Astrocyte (in vitro differentiated cells and primary cell): ENCODE results near the gene METTL8. TPM values are rescaled to one million over a fixed set of nuclear protein-coding genes. Genes with fewer than 3 reads are reported as not detected.
"Not testable (repeated sequence)": the region's sequence is repeated elsewhere in the genome, so short reads cannot be mapped to it uniquely, and the experiment has no call there.

Experiments used
- DNase-seq: peaks from one replicate; pipeline ENCODE4 v3.0.0-alpha.2; 2010; ENCODE audit warnings: low read depth
- FAIRE-seq: peaks from 2 replicates; lab custom pipeline; 2011; peaks lifted over from hg19 to GRCh38; lab: Jason Lieb, UNC
- H2AFZ ChIP-seq: 2 replicates; pipeline ENCODE4 v1.6.0; 2012; ENCODE audit warnings: low read depth, low read length, inconsistent platforms
- H3K27ac ChIP-seq: 2 replicates; pipeline ENCODE4 v1.5.1; 2011; ENCODE audit warnings: low read depth, low read length, inconsistent platforms
- H3K27me3 ChIP-seq: 2 replicates; pipeline ENCODE4 v1.6.0; 2011; ENCODE audit warnings: low read length, inconsistent platforms; ENCODE audit not compliant: insufficient read depth
- H3K36me3 ChIP-seq: 2 replicates; pipeline ENCODE4 v1.5.1; 2011; ENCODE audit warnings: low read length, inconsistent platforms; ENCODE audit not compliant: insufficient read depth
- H3K4me1 ChIP-seq: 2 replicates; pipeline ENCODE4 v1.5.1; 2011; ENCODE audit warnings: low read length, inconsistent platforms; ENCODE audit not compliant: insufficient read depth
- H3K4me2 ChIP-seq: 2 replicates; pipeline ENCODE4 v1.6.0; 2012; ENCODE audit warnings: low read length, inconsistent platforms
- H3K4me3 ChIP-seq: 2 replicates; pipeline ENCODE4 v1.5.1; 2011; ENCODE audit warnings: low read depth, mild to moderate bottlenecking, low read length, inconsistent platforms; ENCODE audit not compliant: insufficient read depth
- H3K79me2 ChIP-seq: 2 replicates; pipeline ENCODE4 v1.6.0; 2012; ENCODE audit warnings: mild to moderate bottlenecking, low read length, inconsistent platforms; ENCODE audit not compliant: insufficient read depth
- H3K9ac ChIP-seq: 2 replicates; pipeline ENCODE4 v1.6.0; 2012; ENCODE audit warnings: mild to moderate bottlenecking, low read length, inconsistent platforms
- H3K9me3 ChIP-seq: 2 replicates; pipeline ENCODE4 v1.5.1; 2012; ENCODE audit warnings: low read depth, mild to moderate bottlenecking, low read length, inconsistent platforms; ENCODE audit not compliant: insufficient read depth
- H4K20me1 ChIP-seq: 2 replicates; pipeline ENCODE4 v1.6.0; 2012; ENCODE audit warnings: low read length, inconsistent platforms; ENCODE audit not compliant: insufficient read depth
- H3K27ac Mint-ChIP-seq: one replicate; pipeline ENCODE4 v1.8.0; 2021; ENCODE audit warnings: mild to moderate bottlenecking, mixed read lengths; ENCODE audit not compliant: unreplicated experiment
- H3K27me3 Mint-ChIP-seq: one replicate; pipeline ENCODE4 v1.8.0; 2021; ENCODE audit warnings: low read depth, mixed read lengths; ENCODE audit not compliant: unreplicated experiment
- H3K36me3 Mint-ChIP-seq: one replicate; pipeline ENCODE4 v1.8.0; 2021; ENCODE audit warnings: low read depth, mixed read lengths; ENCODE audit not compliant: unreplicated experiment
- H3K4me1 Mint-ChIP-seq: one replicate; pipeline ENCODE4 v1.8.0; 2021; ENCODE audit warnings: low read depth, mixed read lengths; ENCODE audit not compliant: unreplicated experiment
- H3K4me3 Mint-ChIP-seq: one replicate; pipeline ENCODE4 v1.8.0; 2021; ENCODE audit warnings: mild to moderate bottlenecking, moderate library complexity, mixed read lengths; ENCODE audit not compliant: unreplicated experiment
- H3K9me3 Mint-ChIP-seq: one replicate; pipeline ENCODE4 v1.8.0; 2021; ENCODE audit warnings: mild to moderate bottlenecking, mixed read lengths; ENCODE audit not compliant: unreplicated experiment
- EZH2 ChIP-seq: IDR thresholded peaks from 2 replicates; pipeline ENCODE4 v1.6.1; 2012; ENCODE audit warnings: mild to moderate bottlenecking, low read length, inconsistent platforms; ENCODE audit not compliant: insufficient read depth
- total RNA-seq: library from RNA; stranded (reverse); gene quantifications from 2 replicates; pipeline ENCODE4 v1.2.1, GENCODE V29; 2021
- TF ChIP-seq, protein P1 (sequence below): IDR thresholded peaks from 2 replicates; pipeline ENCODE4 v1.5.1; 2011; ENCODE audit warnings: low read depth, mild to moderate bottlenecking, inconsistent platforms, low read length, moderate library complexity; ENCODE audit not compliant: insufficient read depth

Gene METTL8
- total RNA-seq, 1 donor from 2014 or later: 40.4 TPM

- H3K36me3 ChIP-seq: no peaks in the 10 kb centered on the region
- H3K27ac ChIP-seq: no peak overlapping the region
- H3K27me3 ChIP-seq: no peaks in the 10 kb centered on the region
- H3K4me1 Mint-ChIP-seq: no peaks in the 10 kb centered on the region
- no peak for TF ChIP-seq EZH2
- TF ChIP-seq, protein P1, sequence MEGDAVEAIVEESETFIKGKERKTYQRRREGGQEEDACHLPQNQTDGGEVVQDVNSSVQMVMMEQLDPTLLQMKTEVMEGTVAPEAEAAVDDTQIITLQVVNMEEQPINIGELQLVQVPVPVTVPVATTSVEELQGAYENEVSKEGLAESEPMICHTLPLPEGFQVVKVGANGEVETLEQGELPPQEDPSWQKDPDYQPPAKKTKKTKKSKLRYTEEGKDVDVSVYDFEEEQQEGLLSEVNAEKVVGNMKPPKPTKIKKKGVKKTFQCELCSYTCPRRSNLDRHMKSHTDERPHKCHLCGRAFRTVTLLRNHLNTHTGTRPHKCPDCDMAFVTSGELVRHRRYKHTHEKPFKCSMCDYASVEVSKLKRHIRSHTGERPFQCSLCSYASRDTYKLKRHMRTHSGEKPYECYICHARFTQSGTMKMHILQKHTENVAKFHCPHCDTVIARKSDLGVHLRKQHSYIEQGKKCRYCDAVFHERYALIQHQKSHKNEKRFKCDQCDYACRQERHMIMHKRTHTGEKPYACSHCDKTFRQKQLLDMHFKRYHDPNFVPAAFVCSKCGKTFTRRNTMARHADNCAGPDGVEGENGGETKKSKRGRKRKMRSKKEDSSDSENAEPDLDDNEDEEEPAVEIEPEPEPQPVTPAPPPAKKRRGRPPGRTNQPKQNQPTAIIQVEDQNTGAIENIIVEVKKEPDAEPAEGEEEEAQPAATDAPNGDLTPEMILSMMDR: no peak
- H3K4me3 ChIP-seq: no peak overlapping the region
- H3K4me2 ChIP-seq: no peak overlapping the region
- peaks cover 10% of the 10 kb centered on the region for H3K9me3 Mint-ChIP-seq
- peaks cover 4% of the 10 kb centered on the region for H3K4me1 ChIP-seq
- H3K79me2 ChIP-seq: peaks cover 3% of the 10 kb centered on the region
- H3K4me3 Mint-ChIP-seq: no peak overlapping the region
- no peak overlapping the region for H2AFZ ChIP-seq
- H3K27me3 Mint-ChIP-seq: no peaks in the 10 kb centered on the region
- no peak overlapping the region for H3K9ac ChIP-seq
- peaks cover 3% of the 10 kb centered on the region for H4K20me1 ChIP-seq
- FAIRE-seq (no peak), DNase-seq (no peak)
- peaks cover 15% of the 10 kb centered on the region for H3K36me3 Mint-ChIP-seq
- H3K9me3 ChIP-seq: peaks cover 8% of the 10 kb centered on the region
- no peak overlapping the region for H3K27ac Mint-ChIP-seq
Measured at GRCh38 chr2:171419333-171419732, 14.5 kb downstream of the METTL8 start.

DNA sequence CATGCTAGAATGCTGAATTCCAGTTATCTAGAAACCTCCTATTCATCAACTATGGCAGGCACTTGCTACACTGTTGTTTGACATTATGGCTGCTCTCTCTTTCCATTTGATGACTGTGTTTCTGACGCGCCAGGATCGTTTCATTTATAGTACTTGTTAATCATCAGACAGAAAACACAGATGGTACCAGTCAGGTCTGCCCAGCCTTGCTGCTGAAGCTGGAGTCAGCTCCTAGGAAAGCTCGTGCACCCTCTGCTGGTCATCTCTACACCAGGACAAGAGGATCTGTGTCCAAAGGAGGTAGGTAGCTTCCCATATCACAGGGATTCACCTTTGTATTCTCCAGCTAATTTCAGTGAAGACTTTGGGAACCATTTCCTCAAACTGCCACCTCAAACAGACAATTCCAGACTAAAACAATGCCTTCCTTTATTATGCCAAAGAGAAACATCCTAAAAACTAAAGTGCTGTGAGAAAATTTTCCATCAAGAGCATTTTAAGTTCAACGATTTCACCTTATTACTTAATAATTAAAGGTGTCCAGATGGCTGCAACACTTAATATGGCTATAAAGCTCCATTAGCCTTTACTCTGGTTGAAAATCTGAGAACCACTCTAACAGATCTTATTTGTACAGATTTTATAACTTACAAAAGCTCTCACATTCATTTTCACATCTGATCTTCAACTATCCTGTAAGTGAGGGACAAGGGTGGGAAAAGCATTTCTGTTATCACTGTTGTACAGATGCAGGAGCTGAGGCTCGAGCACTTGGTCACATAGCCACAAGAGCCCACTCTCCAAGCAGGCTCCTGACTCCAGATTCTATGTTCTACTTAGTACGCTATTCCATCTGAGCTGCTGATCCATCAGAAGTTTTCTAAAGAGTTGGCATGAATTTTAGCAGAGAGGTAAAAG is 17.5 kb downstream of the METTL8 start:
- Mint-ChIP-seq H3K36me3 (peaks cover 2% of the 10 kb centered on the region), H3K4me3 (no peak overlapping the region), H3K4me1 (peaks cover 4% of the 10 kb centered on the region), H3K9me3 (no peaks in the 10 kb centered on the region), H3K27me3 (no peaks in the 10 kb centered on the region), H3K27ac (no peak overlapping the region)
- Histone ChIP-seq H3K9me3 (no peaks in the 10 kb centered on the region), H3K4me3 (no peak overlapping the region), H3K27me3 (no peaks in the 10 kb centered on the region), H3K27ac (no peak overlapping the region), H3K36me3 (no peaks in the 10 kb centered on the region), H3K79me2 (peaks cover 3% of the 10 kb centered on the region), H3K9ac (peak overlapping the region; percentile 6), H3K4me1 (peaks cover 8% of the 10 kb centered on the region), H3K4me2 (peak overlapping the region; percentile 69), H4K20me1 (peaks cover 3% of the 10 kb centered on the region), H2AFZ (peak overlapping the region; percentile 50)
- TF ChIP-seq EZH2: no peak
- TF ChIP-seq, protein P1: peak; percentile 95
- peak; percentile 75 for FAIRE-seq
- DNase-seq: peak; percentile 93

DNA sequence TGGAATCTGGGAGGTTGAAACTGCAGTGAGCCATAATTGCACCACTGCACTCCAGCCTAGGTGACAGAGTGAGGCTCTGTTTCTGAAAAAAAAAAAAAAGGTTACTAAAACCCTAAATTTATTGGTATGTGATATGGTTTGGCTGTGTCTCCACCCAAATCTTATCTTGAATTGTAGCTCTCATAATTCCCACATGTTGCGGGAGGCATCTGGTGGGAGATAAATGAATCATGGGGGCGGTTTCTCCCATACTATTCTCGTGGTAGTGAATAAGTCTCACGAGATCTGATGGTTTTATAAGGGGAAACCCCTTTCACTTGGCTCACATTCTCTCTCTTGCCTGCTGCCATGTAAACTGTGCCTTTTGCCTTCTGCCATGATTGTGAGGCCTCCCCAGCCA is 19.1 kb downstream of the METTL8 start:
- not testable (repeated sequence) for H2AFZ ChIP-seq, H3K4me3 Mint-ChIP-seq, H3K4me3 ChIP-seq, H3K27me3 ChIP-seq, H3K9ac ChIP-seq, H3K36me3 ChIP-seq, H3K36me3 Mint-ChIP-seq, H3K4me2 ChIP-seq, H3K9me3 ChIP-seq, DNase-seq, H3K27ac ChIP-seq, H3K27me3 Mint-ChIP-seq, H3K9me3 Mint-ChIP-seq, H3K79me2 ChIP-seq, H4K20me1 ChIP-seq, H3K27ac Mint-ChIP-seq, FAIRE-seq
- peaks cover 15% of the 10 kb centered on the region for H3K4me1 Mint-ChIP-seq
- peaks cover 18% of the 10 kb centered on the region for H3K4me1 ChIP-seq
